Smooth muscle cell (in vitro differentiated cells): ENCODE data around the gene SEMA3D. TPM values are rescaled to one million over a fixed set of nuclear protein-coding genes. Genes with fewer than 3 reads are reported as not detected.
A peak's percentile ranks its signal among the peaks of the same experiment; 100 is the strongest.

Experiments
- DNase-seq: peaks from one replicate; lab custom pipeline; 2025; ENCODE audit not compliant: unreplicated experiment; lab: John Stamatoyannopoulos, UW
- H2AFZ ChIP-seq: fragments of 200-600 bp; sonication (generic); 2 replicates; pipeline ENCODE4 v1.6.0; 2016; ENCODE audit warnings: antibody characterized with exemption, low read depth, mild to moderate bottlenecking
- H3F3A ChIP-seq: fragments of 200-600 bp; sonication (generic); 2 replicates; pipeline ENCODE4 v1.6.0; 2017; ENCODE audit warnings: antibody characterized with exemption, low read depth
- H3K27ac ChIP-seq: fragments of 200-600 bp; sonication (generic); 2 replicates; pipeline ENCODE4 v1.5.1; 2016; ENCODE audit warnings: low read depth, mild to moderate bottlenecking
- H3K27me3 ChIP-seq: fragments of 200-600 bp; sonication (generic); 2 replicates; pipeline ENCODE4 v1.6.1; 2016; ENCODE audit warnings: low read depth, mild to moderate bottlenecking
- H3K36me3 ChIP-seq: fragments of 200-600 bp; sonication (generic); 2 replicates; pipeline ENCODE4 v1.5.1; 2016; ENCODE audit warnings: low read depth
- H3K4me1 ChIP-seq: fragments of 200-600 bp; sonication (generic); 2 replicates; pipeline ENCODE4 v1.5.1; 2016; ENCODE audit warnings: low read depth
- H3K4me2 ChIP-seq: fragments of 200-600 bp; sonication (generic); 2 replicates; pipeline ENCODE4 v1.6.0; 2016; ENCODE audit warnings: mild to moderate bottlenecking
- H3K4me3 ChIP-seq: fragments of 200-600 bp; sonication (generic); 2 replicates; pipeline ENCODE4 v1.5.1; 2016; ENCODE audit warnings: mild to moderate bottlenecking
- H3K79me2 ChIP-seq: fragments of 200-600 bp; sonication (generic); 2 replicates; pipeline ENCODE4 v1.6.0; 2016; ENCODE audit warnings: low read depth, mild to moderate bottlenecking
- H3K9ac ChIP-seq: fragments of 200-600 bp; sonication (generic); 2 replicates; pipeline ENCODE4 v1.6.0; 2016; ENCODE audit warnings: low read depth
- H3K9me3 ChIP-seq: fragments of 200-600 bp; sonication (generic); replicated peaks from 2 replicates; pipeline ENCODE4 v1.5.1; 2016; ENCODE audit warnings: low read depth
- H4K20me1 ChIP-seq: fragments of 200-600 bp; sonication (generic); 2 replicates; pipeline ENCODE4 v1.6.0; 2016; ENCODE audit warnings: low read depth
- WGBS: methylation state at CpG from one replicate; pipeline ENCODE4 v1.1.7; 2016; ENCODE audit warnings: low lambda C conversion rate; 5-methylcytosine and 5-hydroxymethylcytosine counted together
- polyA plus RNA-seq: library from polyadenylated mRNA; unstranded; fragments of >200 nt; fragmentation: Nextera tagmentation; extraction: Ambion mirVana; gene quantifications from 2 replicates; pipeline ENCODE4 v1.2.1, GENCODE V29; 2016
- total RNA-seq: library from RNA; depleted of rRNA; stranded (reverse); fragments of >200 nt; gene quantifications from 2 replicates; pipeline ENCODE4 v1.2.3, GENCODE V29; 2014
- TF ChIP-seq, protein P1 (sequence below): fragments of 200-600 bp; sonication (generic); IDR thresholded peaks from 2 replicates; pipeline ENCODE4 v1.5.1; 2017; ENCODE audit warnings: borderline replicate concordance, mild to moderate bottlenecking, antibody characterized with exemption; ENCODE audit not compliant: insufficient read depth, poor library complexity, severe bottlenecking

SEMA3D gene
- total and polyA plus RNA-seq, 2 experiments from 2014 or later: 9.8 to 106 TPM

DNA sequence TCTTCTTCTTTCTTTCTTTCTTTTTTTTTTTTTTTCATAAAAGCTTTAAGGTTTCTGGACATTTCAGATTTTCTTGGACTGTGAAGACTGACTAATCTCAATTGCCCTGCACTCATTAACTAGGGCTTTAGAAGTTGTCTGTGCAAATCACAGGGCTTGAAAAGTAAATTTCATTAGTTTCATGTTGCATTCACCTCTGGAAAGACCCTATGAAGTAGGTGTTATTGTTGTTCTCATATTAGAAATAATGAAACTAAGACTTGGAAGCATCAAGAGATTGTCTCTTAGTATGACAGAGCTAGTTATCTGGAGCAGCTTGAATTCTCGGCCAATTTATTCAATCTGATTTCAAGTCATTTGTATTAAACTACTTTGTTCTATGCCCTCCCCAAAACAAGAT is 28.2 kb upstream of the SEMA3D start:
- H3K9ac ChIP-seq: no peak overlapping the region
- TF ChIP-seq, protein P1, sequence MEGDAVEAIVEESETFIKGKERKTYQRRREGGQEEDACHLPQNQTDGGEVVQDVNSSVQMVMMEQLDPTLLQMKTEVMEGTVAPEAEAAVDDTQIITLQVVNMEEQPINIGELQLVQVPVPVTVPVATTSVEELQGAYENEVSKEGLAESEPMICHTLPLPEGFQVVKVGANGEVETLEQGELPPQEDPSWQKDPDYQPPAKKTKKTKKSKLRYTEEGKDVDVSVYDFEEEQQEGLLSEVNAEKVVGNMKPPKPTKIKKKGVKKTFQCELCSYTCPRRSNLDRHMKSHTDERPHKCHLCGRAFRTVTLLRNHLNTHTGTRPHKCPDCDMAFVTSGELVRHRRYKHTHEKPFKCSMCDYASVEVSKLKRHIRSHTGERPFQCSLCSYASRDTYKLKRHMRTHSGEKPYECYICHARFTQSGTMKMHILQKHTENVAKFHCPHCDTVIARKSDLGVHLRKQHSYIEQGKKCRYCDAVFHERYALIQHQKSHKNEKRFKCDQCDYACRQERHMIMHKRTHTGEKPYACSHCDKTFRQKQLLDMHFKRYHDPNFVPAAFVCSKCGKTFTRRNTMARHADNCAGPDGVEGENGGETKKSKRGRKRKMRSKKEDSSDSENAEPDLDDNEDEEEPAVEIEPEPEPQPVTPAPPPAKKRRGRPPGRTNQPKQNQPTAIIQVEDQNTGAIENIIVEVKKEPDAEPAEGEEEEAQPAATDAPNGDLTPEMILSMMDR: no peak
- H3K4me3 ChIP-seq: no peak overlapping the region
- H3K4me2 ChIP-seq: no peak overlapping the region
- WGBS: 100% methylated on average over 1 of the region's 1 CpG
- H3K4me1 ChIP-seq: no peaks in the 10 kb centered on the region
- no peaks in the 10 kb centered on the region for H3K9me3 ChIP-seq
- no peak overlapping the region for H3K27ac ChIP-seq
- no peaks in the 10 kb centered on the region for H3K27me3 ChIP-seq
- no peaks in the 10 kb centered on the region for H3F3A ChIP-seq
- DNase-seq: no peak
- no peaks in the 10 kb centered on the region for H3K79me2 ChIP-seq
- H2AFZ ChIP-seq: no peak overlapping the region
- no peaks in the 10 kb centered on the region for H3K36me3 ChIP-seq
- H4K20me1 ChIP-seq: no peaks in the 10 kb centered on the region

GRCh38 chr7:85213500-85213899 is 26.6 kb upstream of the SEMA3D start:
- Histone ChIP-seq H3K27ac (no peak overlapping the region), H3K4me1 (no peaks in the 10 kb centered on the region), H3K36me3 (no peaks in the 10 kb centered on the region), H3K9me3 (no peaks in the 10 kb centered on the region), H3F3A (no peaks in the 10 kb centered on the region), H4K20me1 (no peaks in the 10 kb centered on the region), H3K4me3 (no peak overlapping the region), H3K4me2 (no peak overlapping the region), H2AFZ (no peak overlapping the region), H3K79me2 (no peaks in the 10 kb centered on the region), H3K27me3 (no peaks in the 10 kb centered on the region), H3K9ac (no peak overlapping the region)
- TF ChIP-seq, protein P1: no peak
- DNase-seq: no peak
- WGBS: 82% methylated on average over 1 of the region's 1 CpG

- 91% methylated on average over 2 of the region's 2 CpGs for WGBS
- Histone ChIP-seq H3K4me1 (no peaks in the 10 kb centered on the region), H3K79me2 (no peaks in the 10 kb centered on the region), H4K20me1 (no peaks in the 10 kb centered on the region), H3K27me3 (no peaks in the 10 kb centered on the region), H3K9ac (no peak overlapping the region), H3K4me2 (no peak overlapping the region), H2AFZ (peak overlapping the region; percentile 41), H3F3A (no peaks in the 10 kb centered on the region), H3K4me3 (no peak overlapping the region), H3K27ac (no peak overlapping the region), H3K36me3 (no peaks in the 10 kb centered on the region), H3K9me3 (no peaks in the 10 kb centered on the region)
- TF ChIP-seq, protein P1: no peak
- no peak for DNase-seq
Observed at GRCh38 chr7:85205754-85206153, 18.9 kb upstream of the SEMA3D start.

- Histone ChIP-seq H3K4me2 (no peak overlapping the region), H2AFZ (no peak overlapping the region), H3K27me3 (no peaks in the 10 kb centered on the region), H3K27ac (no peak overlapping the region), H3F3A (no peaks in the 10 kb centered on the region), H3K4me3 (no peak overlapping the region), H3K36me3 (no peaks in the 10 kb centered on the region), H3K4me1 (no peaks in the 10 kb centered on the region), H3K79me2 (no peaks in the 10 kb centered on the region), H4K20me1 (no peaks in the 10 kb centered on the region), H3K9me3 (no peaks in the 10 kb centered on the region), H3K9ac (no peak overlapping the region)
- WGBS: 81% methylated on average over 2 of the region's 2 CpGs
- DNase-seq: no peak
- TF ChIP-seq, protein P1: no peak
Observed at GRCh38 chr7:85204496-85204895, 17.6 kb upstream of the SEMA3D start.
